DOHH2 (cell line): ENCODE data around the gene URI1.

Experiments
- H3F3A ChIP-seq: fragments of 200-600 bp; sonication (generic), shearing (Covaris generic); 2 replicates; pipeline ENCODE4 v1.6.0; 2016; ENCODE audit warnings: antibody characterized with exemption, mild to moderate bottlenecking; ENCODE audit not compliant: control insufficient read depth, insufficient read depth
- H3K27ac ChIP-seq: fragments of 200-600 bp; sonication (generic); 2 replicates; pipeline ENCODE4 v1.5.1; 2014; ENCODE audit warnings: low read depth, mild to moderate bottlenecking, low read length, moderate library complexity
- H3K27me3 ChIP-seq: fragments of 200-600 bp; sonication (generic); 2 replicates; pipeline ENCODE4 v1.6.1; 2014; ENCODE audit warnings: mild to moderate bottlenecking, low read length, mixed read lengths; ENCODE audit not compliant: control insufficient read depth
- H3K36me3 ChIP-seq: fragments of 200-600 bp; sonication (generic); 2 replicates; pipeline ENCODE4 v1.6.1; 2014; ENCODE audit warnings: mild to moderate bottlenecking, low read length, moderate library complexity, mixed read lengths; ENCODE audit not compliant: control insufficient read depth
- H3K4me1 ChIP-seq: fragments of 200-600 bp; sonication (generic); 2 replicates; pipeline ENCODE4 v1.6.1; 2014; ENCODE audit warnings: mild to moderate bottlenecking, low read length, mixed read lengths; ENCODE audit not compliant: control insufficient read depth
- H3K4me2 ChIP-seq: fragments of 200-600 bp; sonication (generic); 2 replicates; pipeline ENCODE4 v1.6.0; 2014; ENCODE audit warnings: mild to moderate bottlenecking, low read length, moderate library complexity
- H3K4me3 ChIP-seq: fragments of 200-600 bp; sonication (generic); 2 replicates; pipeline ENCODE4 v1.5.1; 2014; ENCODE audit warnings: mild to moderate bottlenecking, low read length, mixed read lengths
- H3K79me2 ChIP-seq: fragments of 200-600 bp; sonication (generic); 2 replicates; pipeline ENCODE4 v1.6.1; 2014; ENCODE audit warnings: mild to moderate bottlenecking, low read length, mixed read lengths; ENCODE audit not compliant: control insufficient read depth
- H3K9me2 ChIP-seq: fragments of 200-600 bp; sonication (generic); replicated peaks from 2 replicates; pipeline ENCODE4 v1.6.1; 2014; ENCODE audit warnings: mild to moderate bottlenecking, low read length, mixed read lengths; ENCODE audit not compliant: control insufficient read depth
- H3K9me3 ChIP-seq: fragments of 200-600 bp; sonication (generic); 2 replicates; pipeline ENCODE4 v1.6.1; 2014; ENCODE audit warnings: antibody characterized with exemption, low read length, mixed read lengths; ENCODE audit not compliant: control insufficient read depth, insufficient read depth
- H4K20me1 ChIP-seq: fragments of 200-600 bp; sonication (generic); 2 replicates; pipeline ENCODE4 v1.6.0; 2014; ENCODE audit warnings: low read depth, mild to moderate bottlenecking, antibody characterized with exemption, low read length, moderate library complexity; ENCODE audit not compliant: control insufficient read depth, insufficient read depth
- EZH2phosphoT487 ChIP-seq: fragments of 200-600 bp; sonication (generic); IDR thresholded peaks from 2 replicates; pipeline ENCODE4 v1.6.1; 2017; ENCODE audit warnings: borderline replicate concordance, mild to moderate bottlenecking, antibody characterized with exemption, low read length, moderate library complexity, mixed read lengths
- TF ChIP-seq, protein P1 (sequence below): fragments of 200-600 bp; sonication (generic); IDR thresholded peaks from one replicate; pipeline ENCODE4 v1.5.1; 2014; ENCODE audit warnings: antibody characterized with exemption, mild to moderate bottlenecking, low read depth, low read length; ENCODE audit not compliant: poor library complexity, severe bottlenecking

URI1 gene

DNA sequence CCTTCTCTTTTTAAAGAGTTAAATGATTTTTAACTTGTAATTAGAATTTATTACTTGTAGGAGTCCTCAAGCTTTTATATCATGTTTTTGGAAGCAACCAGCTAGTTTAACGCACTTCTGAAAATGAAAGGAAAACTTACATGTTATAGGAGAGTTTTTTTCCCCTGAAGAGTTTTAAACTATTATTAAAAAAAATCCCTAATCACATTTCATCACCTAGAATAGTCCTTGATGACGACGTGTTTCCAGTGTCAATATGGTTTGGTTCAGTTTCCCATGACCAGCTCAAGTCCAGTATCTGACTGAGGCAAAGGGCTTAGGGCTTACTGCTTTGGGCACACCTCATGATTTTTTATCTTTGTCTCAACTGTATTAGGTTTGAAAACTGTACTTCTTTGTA, 36.0 kb downstream of the URI1 start:
- H4K20me1 ChIP-seq = peaks cover 7% of the 10 kb centered on the region; the same call in 1 of the 2 replicates
- no peaks in the 10 kb centered on the region for H3K4me1 ChIP-seq

DNA sequence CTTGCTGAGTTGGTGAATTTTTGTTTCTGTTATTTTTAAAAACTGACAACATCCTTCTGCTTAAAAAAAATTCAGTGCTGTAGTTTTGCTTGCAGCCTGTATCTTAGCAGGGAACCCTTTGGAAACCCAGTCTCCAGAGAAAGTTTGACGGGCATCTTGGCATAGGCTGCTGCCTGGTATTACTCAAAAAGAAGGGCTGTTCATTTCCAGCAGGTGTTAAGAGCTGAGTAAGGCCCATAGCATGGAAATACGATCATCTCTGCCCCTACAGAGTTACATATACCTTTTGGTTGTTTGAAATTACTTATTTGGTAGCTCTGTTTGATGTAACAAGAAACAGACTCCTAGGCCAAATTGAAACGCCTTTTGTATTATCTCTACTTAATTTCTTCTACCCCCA, 41.5 kb downstream of the URI1 start:
- H3F3A ChIP-seq = 0 out of 2 replicates have a peak, but pooled peaks cover 3% of the 10 kb centered on the region
- no peak overlapping the region for H3K4me3 ChIP-seq
- H3K4me1 ChIP-seq = no peaks in the 10 kb centered on the region
- H4K20me1 ChIP-seq = no peaks in the 10 kb centered on the region
- no peaks in the 10 kb centered on the region for H3K9me3 ChIP-seq
- H3K4me2 ChIP-seq = no peak overlapping the region
- H3K27ac ChIP-seq = no peak overlapping the region
- H3K9me2 ChIP-seq = no peaks in the 10 kb centered on the region
- H3K27me3 ChIP-seq = no peaks in the 10 kb centered on the region
- peaks cover 16% of the 10 kb centered on the region for H3K36me3 ChIP-seq
- no peak for TF ChIP-seq EZH2phosphoT487
- TF ChIP-seq, protein P1, sequence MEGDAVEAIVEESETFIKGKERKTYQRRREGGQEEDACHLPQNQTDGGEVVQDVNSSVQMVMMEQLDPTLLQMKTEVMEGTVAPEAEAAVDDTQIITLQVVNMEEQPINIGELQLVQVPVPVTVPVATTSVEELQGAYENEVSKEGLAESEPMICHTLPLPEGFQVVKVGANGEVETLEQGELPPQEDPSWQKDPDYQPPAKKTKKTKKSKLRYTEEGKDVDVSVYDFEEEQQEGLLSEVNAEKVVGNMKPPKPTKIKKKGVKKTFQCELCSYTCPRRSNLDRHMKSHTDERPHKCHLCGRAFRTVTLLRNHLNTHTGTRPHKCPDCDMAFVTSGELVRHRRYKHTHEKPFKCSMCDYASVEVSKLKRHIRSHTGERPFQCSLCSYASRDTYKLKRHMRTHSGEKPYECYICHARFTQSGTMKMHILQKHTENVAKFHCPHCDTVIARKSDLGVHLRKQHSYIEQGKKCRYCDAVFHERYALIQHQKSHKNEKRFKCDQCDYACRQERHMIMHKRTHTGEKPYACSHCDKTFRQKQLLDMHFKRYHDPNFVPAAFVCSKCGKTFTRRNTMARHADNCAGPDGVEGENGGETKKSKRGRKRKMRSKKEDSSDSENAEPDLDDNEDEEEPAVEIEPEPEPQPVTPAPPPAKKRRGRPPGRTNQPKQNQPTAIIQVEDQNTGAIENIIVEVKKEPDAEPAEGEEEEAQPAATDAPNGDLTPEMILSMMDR = no peak
- peaks cover 75% of the 10 kb centered on the region for H3K79me2 ChIP-seq

More for the DNA sequence above, 36.0 kb downstream of the URI1 start:
- 0 out of 2 replicates have a peak, but pooled peaks cover 3% of the 10 kb centered on the region for H3F3A ChIP-seq
- H3K36me3 ChIP-seq = 0 out of 2 replicates have a peak, but pooled peaks cover 2% of the 10 kb centered on the region
- H3K4me3 ChIP-seq = no peak overlapping the region
- H3K27ac ChIP-seq = no peak overlapping the region
- H3K4me2 ChIP-seq = no peak overlapping the region
- H3K9me3 ChIP-seq = no peaks in the 10 kb centered on the region
- no peaks in the 10 kb centered on the region for H3K27me3 ChIP-seq
- no peak for TF ChIP-seq EZH2phosphoT487
- TF ChIP-seq, protein P1 = no peak
- H3K9me2 ChIP-seq = no peaks in the 10 kb centered on the region
- H3K79me2 ChIP-seq = peaks cover 96% of the 10 kb centered on the region

DNA sequence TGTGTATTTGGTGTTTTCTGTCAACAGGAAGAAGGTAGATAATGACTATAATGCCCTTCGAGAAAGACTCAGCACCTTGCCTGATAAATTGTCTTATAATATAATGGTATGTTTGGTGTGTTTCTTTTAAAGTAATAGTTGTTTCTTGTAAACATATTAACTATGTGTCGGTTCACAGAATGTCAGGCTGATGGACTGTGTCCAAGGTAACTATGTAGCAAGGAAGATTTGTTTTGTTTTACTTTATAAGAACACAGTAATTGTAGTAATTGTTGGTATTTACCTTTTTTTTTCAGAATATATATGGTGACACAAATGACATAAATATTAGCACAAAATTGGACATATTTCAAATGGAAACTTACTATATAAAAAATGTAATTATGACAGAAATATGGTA, 43.2 kb downstream of the URI1 start:
- no peak for TF ChIP-seq EZH2phosphoT487
- TF ChIP-seq, protein P1 = no peak
- no peaks in the 10 kb centered on the region for H3K9me3 ChIP-seq
- no peaks in the 10 kb centered on the region for H3K9me2 ChIP-seq
- H3K36me3 ChIP-seq = peaks cover 27% of the 10 kb centered on the region
- no peaks in the 10 kb centered on the region for H3K4me1 ChIP-seq
- no peak overlapping the region for H3K27ac ChIP-seq
- H4K20me1 ChIP-seq = no peaks in the 10 kb centered on the region
- 0 out of 2 replicates have a peak, but pooled peaks cover 3% of the 10 kb centered on the region for H3F3A ChIP-seq
- H3K4me2 ChIP-seq = no peak overlapping the region
- no peak overlapping the region for H3K4me3 ChIP-seq
- H3K79me2 ChIP-seq = peaks cover 66% of the 10 kb centered on the region
- H3K27me3 ChIP-seq = no peaks in the 10 kb centered on the region
